ENCODE measurements around the gene GJB4.
"Not testable (repeated sequence)": the region's sequence is repeated elsewhere in the genome, so short reads cannot be mapped to it uniquely, and the experiment has no call there.

GJB4 gene

GRCh38 chr1:34726861-34727260, 32.7 kb upstream of the GJB4 start:
- no peaks in the 10 kb centered on the region for H3K27me3 ChIP-seq
- H3K27ac ChIP-seq = no peak overlapping the region
- H3K9ac ChIP-seq = no peak overlapping the region
- no peaks in the 10 kb centered on the region for H3K4me1 ChIP-seq
- H3K4me3 ChIP-seq = no peak overlapping the region
- no peaks in the 10 kb centered on the region for H3K36me3 ChIP-seq
- no peak for TF ChIP-seq Cebpa-rat (IDR thresholded peaks at IDR 0.05)
- H3K4me2 ChIP-seq = no peak overlapping the region
- H3K9me3 ChIP-seq = no peaks in the 10 kb centered on the region
- H4K20me1 ChIP-seq = no peaks in the 10 kb centered on the region

GRCh38 chr1:34730485-34730884, 29.1 kb upstream of the GJB4 start:
- no peak for TF ChIP-seq Cebpa-rat (IDR thresholded peaks at IDR 0.05)
- no peaks in the 10 kb centered on the region for H3K27me3 ChIP-seq
- no peak overlapping the region for H3K4me3 ChIP-seq
- H3K4me1 ChIP-seq = no peaks in the 10 kb centered on the region
- H4K20me1 ChIP-seq = no peaks in the 10 kb centered on the region
- H3K36me3 ChIP-seq = no peaks in the 10 kb centered on the region
- H3K9ac ChIP-seq = no peak overlapping the region
- H3K4me2 ChIP-seq = no peak overlapping the region
- no peak overlapping the region for H3K27ac ChIP-seq
- H3K9me3 ChIP-seq = no peaks in the 10 kb centered on the region

GRCh38 chr1:34732831-34733230, 26.7 kb upstream of the GJB4 start:
- H3K4me1 ChIP-seq, H3K36me3 ChIP-seq, H3K4me2 ChIP-seq, H3K9ac ChIP-seq, H3K27ac ChIP-seq, H3K9me3 ChIP-seq, H3K4me3 ChIP-seq, H4K20me1 ChIP-seq, H3K27me3 ChIP-seq: not testable (repeated sequence)

- H3K4me2 ChIP-seq = no peak overlapping the region
- no peaks in the 10 kb centered on the region for H4K20me1 ChIP-seq
- no peak overlapping the region for H3K9ac ChIP-seq
- H3K4me1 ChIP-seq = no peaks in the 10 kb centered on the region
- H3K27me3 ChIP-seq = no peaks in the 10 kb centered on the region
- no peaks in the 10 kb centered on the region for H3K36me3 ChIP-seq
- no peaks in the 10 kb centered on the region for H3K9me3 ChIP-seq
- no peak for TF ChIP-seq Cebpa-rat (IDR thresholded peaks at IDR 0.05)
- H3K4me3 ChIP-seq = no peak overlapping the region
- no peak overlapping the region for H3K27ac ChIP-seq
Measured at GRCh38 chr1:34736692-34737091, 22.8 kb upstream of the GJB4 start.

GRCh38 chr1:34737236-34737635, 22.3 kb upstream of the GJB4 start:
- not testable (repeated sequence) for H3K4me3 ChIP-seq, H3K9ac ChIP-seq, H3K27ac ChIP-seq, H4K20me1 ChIP-seq, H3K36me3 ChIP-seq, H3K9me3 ChIP-seq, H3K4me1 ChIP-seq, H3K4me2 ChIP-seq, H3K27me3 ChIP-seq

- H3K9me3 ChIP-seq = no peaks in the 10 kb centered on the region
- H3K27me3 ChIP-seq = no peaks in the 10 kb centered on the region
- no peaks in the 10 kb centered on the region for H3K36me3 ChIP-seq
- H3K27ac ChIP-seq = no peak overlapping the region
- no peak overlapping the region for H3K4me3 ChIP-seq
- H3K9ac ChIP-seq = no peak overlapping the region
- no peaks in the 10 kb centered on the region for H3K4me1 ChIP-seq
- no peak for TF ChIP-seq Cebpa-rat (IDR thresholded peaks at IDR 0.05)
- no peak overlapping the region for H3K4me2 ChIP-seq
- H4K20me1 ChIP-seq = no peaks in the 10 kb centered on the region
Measured at GRCh38 chr1:34739613-34740012, 19.9 kb upstream of the GJB4 start.

- Histone ChIP-seq H3K9me3 (no peaks in the 10 kb centered on the region), H3K9ac (no peak overlapping the region), H3K27me3 (no peaks in the 10 kb centered on the region), H3K27ac (no peak overlapping the region), H3K4me2 (no peak overlapping the region), H3K36me3 (no peaks in the 10 kb centered on the region), H4K20me1 (no peaks in the 10 kb centered on the region), H3K4me3 (no peak overlapping the region), H3K4me1 (no peaks in the 10 kb centered on the region)
- TF ChIP-seq Cebpa-rat (IDR thresholded peaks at IDR 0.05) = no peak
Measured at GRCh38 chr1:34740161-34740868, 19.2 kb upstream of the GJB4 start.

- Histone ChIP-seq H3K9ac (no peak overlapping the region), H3K36me3 (no peaks in the 10 kb centered on the region), H3K27ac (no peak overlapping the region), H4K20me1 (no peaks in the 10 kb centered on the region), H3K4me3 (no peak overlapping the region), H3K27me3 (no peaks in the 10 kb centered on the region), H3K4me2 (no peak overlapping the region), H3K9me3 (no peaks in the 10 kb centered on the region), H3K4me1 (no peaks in the 10 kb centered on the region)
- no peak for TF ChIP-seq Cebpa-rat (IDR thresholded peaks at IDR 0.05)
Measured at GRCh38 chr1:34742667-34743270, 16.8 kb upstream of the GJB4 start.

- no peak overlapping the region for H3K4me3 ChIP-seq
- no peaks in the 10 kb centered on the region for H3K36me3 ChIP-seq
- no peak overlapping the region for H3K4me2 ChIP-seq
- no peaks in the 10 kb centered on the region for H3K4me1 ChIP-seq
- H3K27ac ChIP-seq = no peak overlapping the region
- no peaks in the 10 kb centered on the region for H4K20me1 ChIP-seq
- no peaks in the 10 kb centered on the region for H3K27me3 ChIP-seq
- H3K9ac ChIP-seq = no peak overlapping the region
- H3K9me3 ChIP-seq = no peaks in the 10 kb centered on the region
- TF ChIP-seq Cebpa-rat (IDR thresholded peaks at IDR 0.05) = no peak
Measured at GRCh38 chr1:34743775-34744174, 15.8 kb upstream of the GJB4 start.

- no peaks in the 10 kb centered on the region for H3K36me3 ChIP-seq
Measured at GRCh38 chr1:34744851-34745250, 14.7 kb upstream of the GJB4 start.

GRCh38 chr1:34745666-34746065, 13.9 kb upstream of the GJB4 start:
- Histone ChIP-seq H3K4me2 (no peak overlapping the region), H4K20me1 (no peaks in the 10 kb centered on the region), H3K36me3 (no peaks in the 10 kb centered on the region), H3K27me3 (no peaks in the 10 kb centered on the region), H3K4me1 (no peaks in the 10 kb centered on the region), H3K9ac (no peak overlapping the region), H3K27ac (no peak overlapping the region), H3K4me3 (no peak overlapping the region), H3K9me3 (no peaks in the 10 kb centered on the region)
- TF ChIP-seq Cebpa-rat (IDR thresholded peaks at IDR 0.05) = no peak

More at GRCh38 chr1:34744851-34745250, 14.7 kb upstream of the GJB4 start:
- no peaks in the 10 kb centered on the region for H3K27me3 ChIP-seq
- no peak overlapping the region for H3K4me2 ChIP-seq
- no peak overlapping the region for H3K27ac ChIP-seq
- no peak overlapping the region for H3K4me3 ChIP-seq
- no peaks in the 10 kb centered on the region for H3K4me1 ChIP-seq
- no peak for TF ChIP-seq Cebpa-rat (IDR thresholded peaks at IDR 0.05)
- no peaks in the 10 kb centered on the region for H3K9me3 ChIP-seq
- H3K9ac ChIP-seq = no peak overlapping the region
- H4K20me1 ChIP-seq = no peaks in the 10 kb centered on the region

Measured in BLaER1 (cell line).